Tibial nerve (tissue), 4 donors: ENCODE measurements around the gene KRTAP10-9. TPM values are rescaled to one million over a fixed set of nuclear protein-coding genes. Genes with fewer than 3 reads are reported as not detected.
"Not testable (repeated sequence)": the region's sequence is repeated elsewhere in the genome, so short reads cannot be mapped to it uniquely, and the experiment has no call there.

Source experiments
- DNase-seq, 2 donors: peaks; one replicate each; pipeline ENCODE4 v3.0.0-alpha.2; 2019; ENCODE audit warnings: low spot score in 2 of 2
- H3K27ac ChIP-seq, 4 donors: fragments of 200-600 bp; sonication (generic) in 3 of 4; one replicate each; pipeline ENCODE4 v1.5.1; 2017 to 2019; ENCODE audit warnings: mild to moderate bottlenecking in 1 of 4
- H3K27me3 ChIP-seq, 2 donors: fragments of 200-600 bp; sonication (generic) in 1 of 2; one replicate each; pipeline versions ENCODE4 v1.5.1 to v1.6.0; 2017 to 2019
- H3K36me3 ChIP-seq, 3 donors: fragments of 200-600 bp; sonication (generic); one replicate each; pipeline ENCODE4 v1.5.1; 2018 to 2019
- H3K4me1 ChIP-seq, 4 donors: fragments of 200-600 bp; sonication (generic) in 3 of 4; one replicate each; pipeline ENCODE4 v1.5.1; 2017 to 2019
- H3K4me3 ChIP-seq, 4 donors: fragments of 200-600 bp; sonication (generic) in 3 of 4; one replicate each; pipeline ENCODE4 v1.5.1; 2017 to 2019; ENCODE audit warnings: mild to moderate bottlenecking in 1 of 4, moderate library complexity in 1 of 4
- H3K9me3 ChIP-seq, 4 donors: fragments of 200-600 bp; sonication (generic) in 3 of 4; one replicate each; pipeline ENCODE4 v1.5.1; 2017 to 2019
- CTCF ChIP-seq, 5 experiments: fragments of 200-600 bp in 3 of 5; fragments of 450-650 bp in 2 of 5; sonication (generic) in 3 of 5; IDR thresholded peaks; one replicate each; pipeline ENCODE4 v1.5.1; 2016 to 2019; ENCODE audit warnings: antibody characterized with exemption in 5 of 5, mild to moderate bottlenecking in 3 of 5, moderate library complexity in 2 of 5
- EP300 ChIP-seq, 2 donors: sonication (generic); formaldehyde crosslinking; IDR thresholded peaks; one replicate each; pipeline ENCODE4 v1.6.1; 2017; ENCODE audit warnings: antibody characterized with exemption in 2 of 2, mild to moderate bottlenecking in 1 of 2
- POLR2A ChIP-seq, 2 donors: fragments of 450-650 bp; IDR thresholded peaks; one replicate each; pipeline ENCODE4 v1.6.1; 2017; ENCODE audit warnings: antibody characterized with exemption in 2 of 2, mild to moderate bottlenecking in 2 of 2, moderate library complexity in 2 of 2
- WGBS, 2 donors: methylation state at CpG; one replicate each; pipeline ENCODE4 v1.1.5; 2018; 5-methylcytosine and 5-hydroxymethylcytosine counted together
- total RNA-seq, 4 donors: library from RNA; depleted of rRNA; stranded (reverse); fragments of >200 nt; gene quantifications; one replicate each; pipeline ENCODE4 v1.1.0, GENCODE V29; 2016

KRTAP10-9 gene
- total RNA-seq, 4 donors from 2014 or later = not detected

DNA sequence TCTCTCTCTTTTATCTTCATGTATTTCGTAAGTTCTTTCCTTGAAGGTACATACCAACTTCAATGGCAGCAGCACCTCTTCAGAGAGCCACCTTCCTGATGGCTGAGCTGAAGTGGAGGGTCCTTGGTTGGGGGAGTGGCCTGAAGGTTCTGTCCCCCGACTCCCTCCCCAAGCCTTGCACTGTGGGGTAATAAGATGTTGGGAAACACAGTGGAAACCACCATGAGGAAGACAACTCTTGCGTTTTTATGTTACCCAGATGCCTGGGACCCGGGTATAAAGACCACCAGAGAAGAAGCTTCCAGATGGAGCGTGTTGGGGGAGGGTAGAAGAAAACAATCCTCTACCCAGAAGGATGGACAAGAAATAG lies 31.6 kb downstream of the KRTAP10-9 start:
- peaks cover 0 to 32% (median 0%) of the 10 kb centered on the region in 4 donors for H3K9me3 ChIP-seq
- H3K27me3 ChIP-seq = no peaks in the 10 kb centered on the region
- DNase-seq = no peak
- WGBS, 2 donors = 72 to 86% methylated on average over 5 of the region's 5 CpGs
- TF ChIP-seq CTCF (IDR thresholded peaks at IDR 0.05) (no peak), EP300 (IDR thresholded peaks at IDR 0.05) (no peak), POLR2A (IDR thresholded peaks at IDR 0.05) (no peak)
- no peaks in the 10 kb centered on the region for H3K36me3 ChIP-seq
- no peaks in the 10 kb centered on the region for H3K4me1 ChIP-seq
- H3K27ac ChIP-seq = no peak overlapping the region
- H3K4me3 ChIP-seq = no peak overlapping the region

DNA sequence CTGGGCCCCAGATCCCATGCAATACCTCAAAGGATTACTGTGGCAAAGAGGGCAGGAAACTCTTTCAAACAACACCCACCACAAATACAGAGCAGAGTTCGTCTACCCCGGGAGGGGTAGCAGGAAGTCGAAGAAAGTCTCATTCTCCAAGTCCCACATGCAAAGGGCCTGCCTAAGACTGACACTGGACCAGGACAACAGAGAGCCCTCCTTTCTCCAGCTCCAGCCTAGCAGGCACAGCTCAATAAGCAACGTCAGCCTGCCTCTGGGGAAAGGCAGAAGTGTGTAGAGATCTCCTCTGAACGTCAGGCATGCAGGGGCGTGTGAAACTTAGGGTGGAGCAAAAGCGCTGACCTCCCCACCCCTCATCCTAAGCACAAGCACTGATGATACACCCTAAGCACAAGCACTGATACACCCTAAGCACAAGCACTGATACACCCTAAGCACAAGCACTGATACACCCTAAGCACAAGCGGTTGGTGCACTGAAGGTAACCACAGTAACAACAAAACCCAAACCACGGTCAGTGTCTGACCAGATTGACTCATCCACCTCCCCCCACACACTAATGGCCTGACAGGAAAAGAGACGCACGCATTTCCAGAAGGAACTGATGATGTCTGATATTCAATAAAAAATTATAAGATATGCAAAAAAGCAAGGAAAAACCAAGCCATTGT lies 32.2 kb downstream of the KRTAP10-9 start:
- no peaks in the 10 kb centered on the region for H3K27me3 ChIP-seq
- TF ChIP-seq POLR2A (IDR thresholded peaks at IDR 0.05) (no peak), EP300 (IDR thresholded peaks at IDR 0.05) (no peak), CTCF (IDR thresholded peaks at IDR 0.05) (no peak)
- H3K27ac ChIP-seq = no peak overlapping the region
- DNase-seq = no peak
- no peak overlapping the region for H3K4me3 ChIP-seq
- H3K4me1 ChIP-seq = no peaks in the 10 kb centered on the region
- H3K9me3 ChIP-seq = peaks cover 0 to 38% (median 0%) of the 10 kb centered on the region in 4 donors
- H3K36me3 ChIP-seq = no peaks in the 10 kb centered on the region
- 38 to 47% methylated on average over 10 to 11 of the region's 11 CpGs for WGBS, 2 donors

- WGBS, 2 donors = 42 to 48% methylated on average over 7 of the region's 7 CpGs
- not testable (repeated sequence) for DNase-seq, H3K4me3 ChIP-seq, H3K27me3 ChIP-seq, H3K4me1 ChIP-seq, H3K36me3 ChIP-seq, H3K27ac ChIP-seq
- peaks cover 0 to 36% (median 0%) of the 10 kb centered on the region in 4 donors for H3K9me3 ChIP-seq
These were observed 34.7 kb downstream of the KRTAP10-9 start for GRCh38 chr21:44661567-44661966.

DNA sequence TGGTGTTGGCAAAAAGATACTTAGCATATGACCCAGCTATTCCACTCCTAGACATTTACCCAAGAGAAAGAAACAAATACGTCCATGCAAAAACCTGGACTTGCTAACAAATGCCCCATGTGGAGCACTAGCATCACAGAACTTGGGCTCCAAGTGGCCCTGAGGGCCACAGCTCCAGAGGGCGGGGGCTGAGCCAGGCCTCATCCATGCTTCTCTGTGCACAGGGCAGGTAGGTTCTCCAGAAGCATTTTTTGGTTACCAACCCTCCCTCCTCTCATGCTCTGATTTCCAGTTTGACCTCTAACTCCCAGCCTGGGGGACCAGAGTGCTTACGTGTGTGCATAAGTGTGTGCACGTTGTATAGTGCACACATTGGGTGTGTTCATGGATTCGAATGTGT lies 37.8 kb downstream of the KRTAP10-9 start:
- peaks cover 0 to 31% (median 0%) of the 10 kb centered on the region in 4 donors for H3K9me3 ChIP-seq
- H3K4me1 ChIP-seq = no peaks in the 10 kb centered on the region
- H3K27ac ChIP-seq = no peak overlapping the region
- 82 to 84% methylated on average over 5 of the region's 5 CpGs for WGBS, 2 donors
- TF ChIP-seq EP300 (IDR thresholded peaks at IDR 0.05) = no peak
- no peak for TF ChIP-seq POLR2A (IDR thresholded peaks at IDR 0.05)
- no peak for DNase-seq
- H3K4me3 ChIP-seq = no peak overlapping the region
- no peaks in the 10 kb centered on the region for H3K27me3 ChIP-seq
- H3K36me3 ChIP-seq = no peaks in the 10 kb centered on the region

- Histone ChIP-seq H3K9me3 (peaks cover 0 to 43% (median 3%) of the 10 kb centered on the region in 4 donors), H3K27ac (no peak within 1 kb of the TSS), H3K36me3 (no peaks in the 10 kb centered on the region), H3K4me1 (no peaks in the 10 kb centered on the region), H3K27me3 (no peaks in the 10 kb centered on the region), H3K4me3 (no peak within 1 kb of the TSS)
- no peak for TF ChIP-seq EP300 (IDR thresholded peaks at IDR 0.05)
- TF ChIP-seq CTCF (IDR thresholded peaks at IDR 0.05) = no peak
- TF ChIP-seq POLR2A (IDR thresholded peaks at IDR 0.05) = no peak
- DNase-seq = no peak
- WGBS, 2 donors = 56 to 89% methylated on average over 14 to 19 of the region's 19 CpGs
These were observed 39.8 kb downstream of the KRTAP10-9 start, which contains the start of gene KRTAP12-2 for GRCh38 chr21:44666401-44667320. Gene KRTAP12-2 (minus strand): TSS chr21:44666927. CDS start chr21:44666886, 41 bp downstream.

GRCh38 chr21:44667612-44668011 lies 40.7 kb downstream of the KRTAP10-9 start:
- H3K9me3 ChIP-seq = peaks cover 0 to 53% (median 4%) of the 10 kb centered on the region in 4 donors
- WGBS, 2 donors = 53 to 57% methylated on average over 1 of the region's 1 CpG
- no peaks in the 10 kb centered on the region for H3K4me1 ChIP-seq
- H3K27ac ChIP-seq = no peak overlapping the region
- no peaks in the 10 kb centered on the region for H3K27me3 ChIP-seq
- TF ChIP-seq EP300 (IDR thresholded peaks at IDR 0.05) (no peak), POLR2A (IDR thresholded peaks at IDR 0.05) (no peak)
- DNase-seq = no peak
- H3K4me3 ChIP-seq = no peak overlapping the region
- no peaks in the 10 kb centered on the region for H3K36me3 ChIP-seq
